OCI-M1 (cell line): ENCODE results near the gene EPHA1.

Experiments used
- DNase-seq: peaks from one replicate; lab custom pipeline; 2025; lab: John Stamatoyannopoulos, UW

EPHA1 gene

GRCh38 chr7:143374561-143374960 lies 34.1 kb downstream of the EPHA1 start:
- DNase-seq: no peak

- no peak for DNase-seq
Observed at GRCh38 chr7:143373255-143373794, 35.3 kb downstream of the EPHA1 start.

- DNase-seq: no peak
Observed at GRCh38 chr7:143372070-143372469, 36.6 kb downstream of the EPHA1 start.

GRCh38 chr7:143369678-143370651 lies 38.7 kb downstream of the EPHA1 start:
- DNase-seq: no peak

- no peak for DNase-seq
Observed at GRCh38 chr7:143368387-143368786, 40.3 kb downstream of the EPHA1 start.

GRCh38 chr7:143367972-143368371 lies 40.7 kb downstream of the EPHA1 start:
- DNase-seq: no peak

- DNase-seq: no peak
Observed at GRCh38 chr7:143363016-143363937, 45.4 kb downstream of the EPHA1 start.

GRCh38 chr7:143362131-143363015 lies 46.3 kb downstream of the EPHA1 start, which contains the start of gene FAM131B:
Gene FAM131B, minus strand, starts transcription at chr7:143362713. Its CDS starts 110 bp downstream, at chr7:143362603.
- no peak for DNase-seq

- no peak for DNase-seq
Observed at GRCh38 chr7:143361552-143362130, 47.0 kb downstream of the EPHA1 start.

- DNase-seq: no peak
Observed at GRCh38 chr7:143360788-143361551, 47.7 kb downstream of the EPHA1 start.

- no peak for DNase-seq
Observed at GRCh38 chr7:143359771-143360353, 48.8 kb downstream of the EPHA1 start.

- DNase-seq: no peak
Observed at GRCh38 chr7:143358626-143359025, 50.0 kb downstream of the EPHA1 start.

- DNase-seq: no peak
Observed at GRCh38 chr7:143356414-143357050, 52.1 kb downstream of the EPHA1 start.

- DNase-seq: no peak
Observed at GRCh38 chr7:143355450-143356385, 52.9 kb downstream of the EPHA1 start.

- no peak for DNase-seq
Observed at GRCh38 chr7:143354965-143355364, 53.7 kb downstream of the EPHA1 start.

GRCh38 chr7:143354376-143354775 lies 54.3 kb downstream of the EPHA1 start:
- no peak for DNase-seq

GRCh38 chr7:143352531-143353002 lies 56.1 kb downstream of the EPHA1 start:
- no peak for DNase-seq

GRCh38 chr7:143351574-143351973 lies 57.1 kb downstream of the EPHA1 start:
- DNase-seq: no peak
